PC-3 (cell line): ENCODE measurements around the gene HIPK2. TPM values are rescaled to one million over a fixed set of nuclear protein-coding genes. Genes with fewer than 3 reads are reported as not detected.

Source experiments
- ATAC-seq: fragments of 200-7000 bp; cut with Tn5 transposase; 2 replicates; pipeline ENCODE4 v1.9.1; 2020; ENCODE audit warnings: mild to moderate bottlenecking, moderate library complexity
- BruUV-seq: library from RNA; stranded (reverse); fragments of 400-500 nt; replicated peaks from 2 replicates; lab custom pipeline; 2021; lab: Mats Ljungman, UMichigan
- CTCF ChIA-PET: fragments of 300-600 bp; sonication (Branson Sonifier 250); formaldehyde crosslinking; loops from one replicate; lab custom pipeline; 2022; ENCODE audit warnings: antibody characterized with exemption; lab: Charles Lee
- POLR2A ChIA-PET: fragments of 300-600 bp; sonication (Branson Sonifier 250); formaldehyde crosslinking; loops from one replicate; lab custom pipeline; 2022; ENCODE audit warnings: antibody characterized with exemption; ENCODE audit not compliant: unreplicated experiment; lab: Charles Lee
- DNase-seq: peaks from one replicate; pipeline ENCODE4 v3.0.0-alpha.2; 2015
- H2AFZ ChIP-seq: fragments of 300-600 bp; sonication (generic); 2 replicates; pipeline ENCODE4 v1.6.0; 2016; ENCODE audit warnings: antibody characterized with exemption, low read length
- H3F3A ChIP-seq: fragments of 300-600 bp; sonication (generic); one replicate; pipeline ENCODE4 v1.6.0; 2017; ENCODE audit warnings: antibody characterized with exemption, low read length, control low read depth, mild to moderate bottlenecking; ENCODE audit not compliant: unreplicated experiment
- H3K27ac ChIP-seq: fragments of 300-600 bp; sonication (generic); 2 replicates; pipeline ENCODE4 v1.5.1; 2016; ENCODE audit warnings: mild to moderate bottlenecking, low read length
- H3K27me3 ChIP-seq: fragments of 300-600 bp; sonication (generic); 2 replicates; pipeline ENCODE4 v1.6.1; 2016; ENCODE audit warnings: low read length, mixed read lengths
- H3K36me3 ChIP-seq: fragments of 300-600 bp; sonication (generic); 2 replicates; pipeline ENCODE4 v1.6.1; 2016; ENCODE audit warnings: low read depth, mixed run types, low read length, mixed read lengths
- H3K4me1 ChIP-seq: fragments of 300-600 bp; sonication (generic); 2 replicates; pipeline ENCODE4 v1.5.1; 2016; ENCODE audit warnings: low read length; ENCODE audit not compliant: insufficient read depth
- H3K4me2 ChIP-seq: fragments of 300-600 bp; sonication (generic); 2 replicates; pipeline ENCODE4 v1.6.0; 2016; ENCODE audit warnings: low read length
- H3K4me3 ChIP-seq: fragments of 300-600 bp; sonication (generic); 2 replicates; pipeline ENCODE4 v1.5.1; 2016; ENCODE audit warnings: mild to moderate bottlenecking, low read length, mixed read lengths
- H3K79me2 ChIP-seq: fragments of 300-600 bp; sonication (generic); 2 replicates; pipeline ENCODE4 v1.6.1; 2017; ENCODE audit warnings: low read length, mixed read lengths
- H3K9ac ChIP-seq: fragments of 300-600 bp; sonication (generic); 2 replicates; pipeline ENCODE4 v1.6.0; 2016; ENCODE audit warnings: mild to moderate bottlenecking, low read length
- H3K9me2 ChIP-seq: fragments of 300-600 bp; sonication (generic); replicated peaks from 2 replicates; pipeline ENCODE4 v1.6.1; 2016; ENCODE audit warnings: mixed run types, low read length, mixed read lengths
- H3K9me3 ChIP-seq: fragments of 300-600 bp; sonication (generic); 2 replicates; pipeline ENCODE4 v1.6.1; 2016; ENCODE audit warnings: low read length, mixed read lengths
- H4K20me1 ChIP-seq: fragments of 300-600 bp; sonication (generic); 2 replicates; pipeline ENCODE4 v1.6.1; 2016; ENCODE audit warnings: low read length, mixed read lengths
- CTCF ChIP-seq: fragments of 300-600 bp; sonication (generic); conservative IDR thresholded peaks from 2 replicates; pipeline ENCODE4 v1.5.1; 2017; ENCODE audit warnings: antibody characterized with exemption, low read depth, mild to moderate bottlenecking, low read length
- EZH2 ChIP-seq: fragments of 300-600 bp; sonication (generic); IDR thresholded peaks from one replicate; pipeline ENCODE4 v1.6.1; 2017; ENCODE audit warnings: antibody characterized with exemption, mild to moderate bottlenecking, low read length; ENCODE audit not compliant: unreplicated experiment
- EZH2phosphoT487 ChIP-seq: fragments of 300-600 bp; sonication (generic); IDR thresholded peaks from 2 replicates; pipeline ENCODE4 v1.6.1; 2018; ENCODE audit warnings: mild to moderate bottlenecking, antibody characterized with exemption, low read length, borderline replicate concordance
- intact Hi-C: fragments of 100-400 bp; cut with micrococcal nuclease; formaldehyde crosslinking; loops from 2 replicates; pipeline ENCODE4 v1.9.0; 2023
- total RNA-seq: library from RNA; depleted of rRNA; stranded (reverse); fragments of >200 nt; gene quantifications from 2 replicates; pipeline ENCODE4 v1.2.3, GENCODE V29; 2014

The HIPK2 gene
- total RNA-seq, 1 experiment from 2014 or later, result 38.1 TPM

GRCh38 chr7:139769066-139769465, 8.7 kb downstream of the HIPK2 start:
- H3F3A ChIP-seq, result peaks cover 14% of the 10 kb centered on the region
- peaks cover 52% of the 10 kb centered on the region for H4K20me1 ChIP-seq
- H3K4me3 ChIP-seq, result no peak overlapping the region
- H3K4me2 ChIP-seq, result no peak overlapping the region
- BruUV-seq, result no TSS peak
- ATAC-seq (no peak), DNase-seq (no peak)
- no peaks in the 10 kb centered on the region for H3K9me2 ChIP-seq
- intact Hi-C loops, result no loop called here
- H3K27me3 ChIP-seq, result no peaks in the 10 kb centered on the region
- H3K9ac ChIP-seq, result no peak overlapping the region
- CTCF ChIA-PET, result no interaction called here
- H3K4me1 ChIP-seq, result peaks cover 43% of the 10 kb centered on the region
- peaks cover 94% of the 10 kb centered on the region for H3K79me2 ChIP-seq
- H3K9me3 ChIP-seq, result no peaks in the 10 kb centered on the region
- H2AFZ ChIP-seq, result no peak overlapping the region
- H3K36me3 ChIP-seq, result peaks cover 60% of the 10 kb centered on the region
- no peak overlapping the region for H3K27ac ChIP-seq
- TF ChIP-seq EZH2, result no peak
- TF ChIP-seq CTCF, result no peak
- TF ChIP-seq EZH2phosphoT487, result no peak
- POLR2A ChIA-PET, result no interaction called here

DNA sequence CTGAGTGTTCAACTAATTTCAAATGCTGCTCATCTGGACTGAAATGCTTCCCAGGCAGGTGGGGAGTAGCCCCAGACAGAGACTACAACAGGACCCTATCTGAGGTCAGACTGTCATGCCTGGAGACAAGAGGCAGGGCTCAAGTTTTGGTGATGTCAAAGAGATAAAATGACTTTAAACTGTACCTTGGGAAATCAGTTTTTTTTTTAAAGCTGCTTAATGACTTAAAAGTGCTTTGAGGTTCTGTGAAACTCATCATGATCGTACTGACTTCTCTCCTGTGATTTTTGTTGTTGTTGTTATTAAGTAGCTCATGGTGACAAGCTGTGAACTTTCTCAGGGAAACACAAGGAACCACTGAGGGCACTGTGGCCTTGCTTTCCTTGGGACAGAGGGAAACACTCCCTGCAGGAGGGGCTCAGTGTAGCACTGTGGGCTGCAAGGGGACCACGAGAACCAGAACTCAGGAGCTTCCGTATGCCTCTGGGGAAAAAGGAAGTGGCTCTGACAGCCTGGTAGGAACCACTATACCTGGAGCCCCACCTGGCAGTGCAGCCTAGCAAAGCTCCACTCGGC, 9.5 kb downstream of the HIPK2 start:
- Histone ChIP-seq H3K4me1 (peaks cover 36% of the 10 kb centered on the region), H3K27ac (no peak overlapping the region), H4K20me1 (peaks cover 57% of the 10 kb centered on the region), H3K4me2 (no peak overlapping the region), H3K4me3 (no peak overlapping the region), H2AFZ (no peak overlapping the region), H3K9me2 (no peaks in the 10 kb centered on the region), H3K36me3 (peaks cover 55% of the 10 kb centered on the region), H3K9me3 (no peaks in the 10 kb centered on the region), H3F3A (peaks cover 6% of the 10 kb centered on the region), H3K9ac (no peak overlapping the region), H3K27me3 (no peaks in the 10 kb centered on the region), H3K79me2 (peaks cover 94% of the 10 kb centered on the region)
- BruUV-seq, result no TSS peak
- DNase-seq, result no peak
- ChIA-PET CTCF (no interaction called here), POLR2A (interaction anchor here (0.6 kb wide), 1 partner anchor 182 kb away, joined by 3 read pairs; no protein-coding TSS in a partner anchor)
- TF ChIP-seq EZH2 (no peak), CTCF (no peak), EZH2phosphoT487 (no peak)
- ATAC-seq, result no peak
- intact Hi-C loops, result no loop called here

- Histone ChIP-seq H3K9me3 (no peaks in the 10 kb centered on the region), H2AFZ (no peak overlapping the region), H3K9ac (no peak overlapping the region), H3K27ac (no peak overlapping the region), H3K4me1 (peaks cover 28% of the 10 kb centered on the region), H3K4me3 (no peak overlapping the region), H3K9me2 (no peaks in the 10 kb centered on the region), H3K27me3 (no peaks in the 10 kb centered on the region), H4K20me1 (peaks cover 58% of the 10 kb centered on the region), H3K79me2 (peaks cover 94% of the 10 kb centered on the region), H3F3A (peaks cover 5% of the 10 kb centered on the region), H3K4me2 (no peak overlapping the region), H3K36me3 (peaks cover 51% of the 10 kb centered on the region)
- no TSS peak for BruUV-seq
- intact Hi-C loops, result no loop called here
- ATAC-seq, result no peak
- POLR2A ChIA-PET, result interaction anchor here (0.6 kb wide), 1 partner anchor 43 kb away, joined by 7 read pairs; no protein-coding TSS in a partner anchor
- CTCF ChIA-PET, result no interaction called here
- DNase-seq, result no peak
- no peak for TF ChIP-seq EZH2phosphoT487
- no peak for TF ChIP-seq EZH2
- TF ChIP-seq CTCF, result no peak
These were observed 10.2 kb downstream of the HIPK2 start for GRCh38 chr7:139767561-139767982.
